ENCODE measurements around the gene A1BG.

- TF ChIP-seq CTCF (IDR thresholded peaks at IDR 0.05; ENCODE audit: control extremely low read depth in 1 of 3, insufficient read depth in 1 of 3, low read depth in 1 of 3, low read length in 3 of 3) (no peak), POLR2AphosphoS5 (IDR thresholded peaks at IDR 0.05; ENCODE audit: low read depth, low read length) (no peak), KDM5A (IDR thresholded peaks at IDR 0.05; ENCODE audit: low read length) (no peak), NANOG (IDR thresholded peaks at IDR 0.05; ENCODE audit: insufficient read depth, low read depth, low read length, poor library complexity, severe bottlenecking) (no peak), ASH2L (IDR thresholded peaks at IDR 0.05; ENCODE audit: low read length) (no peak), ZNF274 (IDR thresholded peaks at IDR 0.05; ENCODE audit: borderline replicate concordance, extremely low read depth, low read length) (no peak), EZH2 (IDR thresholded peaks at IDR 0.05; ENCODE audit: low read depth, low read length, severe bottlenecking) (no peak), POLR2A (IDR thresholded peaks at IDR 0.05; ENCODE audit: control extremely low read depth in 1 of 2, low read depth in 2 of 2, low read length in 2 of 2) (no peak), KDM1A (IDR thresholded peaks at IDR 0.05; ENCODE audit: borderline replicate concordance, low read length) (no peak), USF2 (IDR thresholded peaks at IDR 0.05; ENCODE audit: low read length) (no peak)
These were observed 29.8 kb upstream of the A1BG start for GRCh38 chr19:58382997-58383603.
